Endodermal cell (in vitro differentiated cells): ENCODE measurements around the gene RAB29. TPM values are rescaled to one million over a fixed set of nuclear protein-coding genes. Genes with fewer than 3 reads are reported as not detected.

Source experiments
- DNase-seq: peaks from one replicate; pipeline ENCODE4 v3.0.0-alpha.2; 2017
- H3K27ac ChIP-seq: 2 replicates; pipeline ENCODE4 v1.5.1; 2013; ENCODE audit warnings: mild to moderate bottlenecking, low read depth, low read length, moderate library complexity
- H3K27me3 ChIP-seq: 2 replicates; pipeline ENCODE4 v1.6.1; 2013; ENCODE audit warnings: mild to moderate bottlenecking, low read length, moderate library complexity; ENCODE audit not compliant: insufficient read depth, control insufficient read depth, poor library complexity, severe bottlenecking
- H3K36me3 ChIP-seq: 2 replicates; pipeline ENCODE4 v1.7.0; 2013; ENCODE audit warnings: mild to moderate bottlenecking, low read length, moderate library complexity; ENCODE audit not compliant: control insufficient read depth, insufficient read depth
- H3K4me1 ChIP-seq: one replicate; pipeline ENCODE4 v1.7.0; 2013; ENCODE audit warnings: low read length; ENCODE audit not compliant: control insufficient read depth, insufficient read depth
- H3K4me3 ChIP-seq: 2 replicates; pipeline ENCODE4 v1.5.1; 2013; ENCODE audit warnings: mild to moderate bottlenecking, low read length, moderate library complexity
- H3K9ac ChIP-seq: 2 replicates; pipeline ENCODE4 v1.6.1; 2013; ENCODE audit warnings: mild to moderate bottlenecking, low read length, moderate library complexity; ENCODE audit not compliant: poor library complexity, severe bottlenecking; ENCODE audit errors: extremely low read depth
- H3K9me3 ChIP-seq: 2 replicates; pipeline ENCODE4 v1.6.1; 2013; ENCODE audit warnings: mild to moderate bottlenecking, low read length, moderate library complexity; ENCODE audit not compliant: control insufficient read depth
- H3K27ac Mint-ChIP-seq: 2 replicates; pipeline ENCODE4 v1.8.0; 2020; ENCODE audit warnings: mixed read lengths
- H3K27me3 Mint-ChIP-seq: 2 replicates; pipeline ENCODE4 v1.8.0; 2021; ENCODE audit warnings: mild to moderate bottlenecking, mixed read lengths; ENCODE audit not compliant: insufficient read depth
- H3K36me3 Mint-ChIP-seq: 2 replicates; pipeline ENCODE4 v1.8.0; 2020; ENCODE audit warnings: low read depth, mixed read lengths
- H3K4me1 Mint-ChIP-seq: 2 replicates; pipeline ENCODE4 v1.8.0; 2020; ENCODE audit warnings: mixed read lengths
- H3K4me3 Mint-ChIP-seq: 2 replicates; pipeline ENCODE4 v1.8.0; 2020; ENCODE audit warnings: mild to moderate bottlenecking, moderate library complexity, mixed read lengths
- H3K9me3 Mint-ChIP-seq: 2 replicates; pipeline ENCODE4 v1.8.0; 2020; ENCODE audit warnings: mild to moderate bottlenecking, mixed read lengths
- CTCF ChIP-seq: fragments of 200-600 bp; sonication (generic); conservative IDR thresholded peaks from 2 replicates; pipeline ENCODE4 v1.5.0; 2021; ENCODE audit warnings: antibody characterized with exemption, mild to moderate bottlenecking
- WGBS, 2 experiments: methylation state at CpG; one replicate each; pipeline versions ENCODE4 v1.1.5 to v1.1.7; 2013; ENCODE audit warnings: missing lambda C conversion rate in 2 of 2, mixed read lengths in 1 of 2; ENCODE audit not compliant: insufficient coverage in 1 of 2, insufficient read length in 1 of 2; 5-methylcytosine and 5-hydroxymethylcytosine counted together
- total RNA-seq, 2 donors: library from RNA; stranded (reverse); fragmentation: NEBNext Ultra II Directional in 1 of 2; extraction: Animal tissue kit (Norgen Biotek cat#: 25700) in 1 of 2; gene quantifications; 2 replicates in 1 of 2; 3 replicates in 1 of 2; pipeline ENCODE4 v1.2.1, GENCODE V29; 2021

Gene RAB29
- total RNA-seq, 2 donors from 2014 or later, result 5.7 to 7.2 TPM

GRCh38 chr1:205803986-205804385, 28.7 kb upstream of the RAB29 start:
- no peak for TF ChIP-seq CTCF
- no peak for DNase-seq
- H3K27me3 Mint-ChIP-seq, result no peaks in the 10 kb centered on the region
- peaks cover 1% of the 10 kb centered on the region for H3K9me3 Mint-ChIP-seq
- H3K27me3 ChIP-seq, result no peaks in the 10 kb centered on the region
- no peak overlapping the region for H3K4me3 ChIP-seq
- peaks cover 13% of the 10 kb centered on the region for H3K36me3 Mint-ChIP-seq
- H3K9me3 ChIP-seq, result no peaks in the 10 kb centered on the region
- 0 to 74% methylated on average over 1 to 4 of the region's 4 CpGs for WGBS, 2 experiments
- peaks cover 7% of the 10 kb centered on the region for H3K36me3 ChIP-seq
- no peak overlapping the region for H3K27ac ChIP-seq
- H3K4me1 Mint-ChIP-seq, result peaks cover 18% of the 10 kb centered on the region
- no peak overlapping the region for H3K27ac Mint-ChIP-seq
- H3K4me3 Mint-ChIP-seq, result no peak overlapping the region
- H3K4me1 ChIP-seq, result peaks cover under 1% of the 10 kb centered on the region
- no peak overlapping the region for H3K9ac ChIP-seq

- no peak for TF ChIP-seq CTCF
- H3K27me3 Mint-ChIP-seq, result no peaks in the 10 kb centered on the region
- no peak overlapping the region for H3K9ac ChIP-seq
- H3K27ac Mint-ChIP-seq, result no peak overlapping the region
- H3K4me1 Mint-ChIP-seq, result peaks cover 28% of the 10 kb centered on the region
- no peaks in the 10 kb centered on the region for H3K27me3 ChIP-seq
- no peak overlapping the region for H3K27ac ChIP-seq
- peaks cover 1% of the 10 kb centered on the region for H3K9me3 Mint-ChIP-seq
- WGBS, 2 experiments, result 70 to 98% methylated on average over 6 to 8 of the region's 8 CpGs
- no peaks in the 10 kb centered on the region for H3K9me3 ChIP-seq
- H3K36me3 Mint-ChIP-seq, result peaks cover 23% of the 10 kb centered on the region
- H3K4me1 ChIP-seq, result peaks cover 3% of the 10 kb centered on the region
- DNase-seq, result no peak
- H3K36me3 ChIP-seq, result peaks cover 14% of the 10 kb centered on the region
- H3K4me3 Mint-ChIP-seq, result no peak overlapping the region
- H3K4me3 ChIP-seq, result no peak overlapping the region
These were observed 26.8 kb upstream of the RAB29 start for GRCh38 chr1:205802060-205802459.

GRCh38 chr1:205800981-205801703, 25.9 kb upstream of the RAB29 start:
- Mint-ChIP-seq H3K27me3 (no peaks in the 10 kb centered on the region), H3K9me3 (peaks cover 1% of the 10 kb centered on the region), H3K36me3 (peaks cover 30% of the 10 kb centered on the region), H3K4me1 (peaks cover 28% of the 10 kb centered on the region), H3K27ac (peak overlapping the region; percentile 31), H3K4me3 (no peak overlapping the region)
- no peak overlapping the region for H3K4me3 ChIP-seq
- H3K36me3 ChIP-seq, result peaks cover 14% of the 10 kb centered on the region
- no peaks in the 10 kb centered on the region for H3K27me3 ChIP-seq
- no peaks in the 10 kb centered on the region for H3K9me3 ChIP-seq
- no peak for TF ChIP-seq CTCF
- H3K9ac ChIP-seq, result no peak overlapping the region
- 90 to 92% methylated on average over 5 to 6 of the region's 7 CpGs for WGBS, 2 experiments
- no peak for DNase-seq
- H3K4me1 ChIP-seq, result peaks cover 3% of the 10 kb centered on the region
- H3K27ac ChIP-seq, result no peak overlapping the region
